Smooth muscle cell of the brain vasculature (primary cell): Measurements from ENCODE around the gene SMC3.
"Not testable (repeated sequence)": the region's sequence is repeated elsewhere in the genome, so short reads cannot be mapped to it uniquely, and the experiment has no call there.

Experiments used
- DNase-seq: peaks from one replicate; pipeline ENCODE4 v3.0.0-alpha.2; 2012; ENCODE audit warnings: low read depth, low spot score

The SMC3 gene

GRCh38 chr10:110577056-110577455 lies 9.6 kb downstream of the SMC3 start:
- DNase-seq: no peak

GRCh38 chr10:110584006-110584405 lies 16.5 kb downstream of the SMC3 start:
- DNase-seq: no peak

- no peak for DNase-seq
These were observed 24.3 kb downstream of the SMC3 start for GRCh38 chr10:110591760-110592159.

GRCh38 chr10:110597476-110597875 lies 30.0 kb downstream of the SMC3 start:
- no peak for DNase-seq

- peak; percentile 46 for DNase-seq
These were observed 33.1 kb downstream of the SMC3 start for GRCh38 chr10:110600487-110601101.

GRCh38 chr10:110601581-110601980 lies 34.1 kb downstream of the SMC3 start:
- DNase-seq: no peak

GRCh38 chr10:110608087-110608486 lies 40.6 kb downstream of the SMC3 start:
- no peak for DNase-seq

- no peak for DNase-seq
These were observed 42.1 kb downstream of the SMC3 start for GRCh38 chr10:110609605-110610004.

GRCh38 chr10:110610308-110610774 lies 42.8 kb downstream of the SMC3 start:
- peak; percentile 37 for DNase-seq

GRCh38 chr10:110610781-110611180 lies 43.3 kb downstream of the SMC3 start:
- not testable (repeated sequence) for DNase-seq

GRCh38 chr10:110612087-110612486 lies 44.6 kb downstream of the SMC3 start:
- no peak for DNase-seq

GRCh38 chr10:110612629-110613028 lies 45.1 kb downstream of the SMC3 start:
- no peak for DNase-seq

GRCh38 chr10:110613341-110613995 lies 46.0 kb downstream of the SMC3 start:
- DNase-seq: no peak

GRCh38 chr10:110613996-110614495 lies 46.6 kb downstream of the SMC3 start:
- DNase-seq: no peak

GRCh38 chr10:110615057-110615747 lies 47.7 kb downstream of the SMC3 start:
- no peak for DNase-seq

- no peak for DNase-seq
These were observed 49.1 kb downstream of the SMC3 start for GRCh38 chr10:110616493-110617033.

GRCh38 chr10:110617425-110618229 lies 50.1 kb downstream of the SMC3 start:
- DNase-seq: no peak

- no peak for DNase-seq
These were observed 50.7 kb downstream of the SMC3 start for GRCh38 chr10:110618230-110618610.

GRCh38 chr10:110619514-110620397 lies 52.3 kb downstream of the SMC3 start:
- no peak for DNase-seq

GRCh38 chr10:110620398-110620719 lies 52.9 kb downstream of the SMC3 start:
- DNase-seq: no peak

- not testable (repeated sequence) for DNase-seq
These were observed 55.8 kb downstream of the SMC3 start for GRCh38 chr10:110623316-110623715.
